Neuronal stem cell (in vitro differentiated cells): Measurements from ENCODE around the gene ABCC2.

ENCODE experiments used
- DNase-seq: peaks from one replicate; pipeline ENCODE4 v3.0.0-alpha.2; 2013; ENCODE audit warnings: low spot score
- H2AFZ ChIP-seq: one replicate; pipeline ENCODE4 v1.6.1; 2013; ENCODE audit warnings: mild to moderate bottlenecking, low read length, inconsistent platforms
- H2AK5ac ChIP-seq: 2 replicates; pipeline ENCODE4 v1.6.1; 2013; ENCODE audit warnings: low read depth, mild to moderate bottlenecking, inconsistent platforms, low read length, moderate library complexity, mixed read lengths
- H2BK120ac ChIP-seq: 2 replicates; pipeline ENCODE4 v1.6.1; 2013; ENCODE audit warnings: low read depth, mild to moderate bottlenecking, inconsistent platforms, low read length, moderate library complexity, mixed read lengths
- H2BK12ac ChIP-seq: one replicate; pipeline ENCODE4 v1.6.1; 2013; ENCODE audit warnings: low read length, inconsistent platforms
- H2BK15ac ChIP-seq: 2 replicates; pipeline ENCODE4 v1.6.1; 2013; ENCODE audit warnings: mild to moderate bottlenecking, low read length, inconsistent platforms, mixed read lengths
- H2BK5ac ChIP-seq: one replicate; pipeline ENCODE4 v1.6.1; 2013; ENCODE audit warnings: inconsistent platforms, mild to moderate bottlenecking, low read length, moderate library complexity
- H3K14ac ChIP-seq: one replicate; pipeline ENCODE4 v1.6.1; 2013; ENCODE audit warnings: low read length, inconsistent platforms
- H3K18ac ChIP-seq: 2 replicates; pipeline ENCODE4 v1.6.1; 2013; ENCODE audit warnings: low read length, inconsistent platforms
- H3K23ac ChIP-seq: 2 replicates; pipeline ENCODE4 v1.6.1; 2013; ENCODE audit warnings: low read depth, mild to moderate bottlenecking, mixed read lengths, low read length, inconsistent platforms; ENCODE audit not compliant: poor library complexity
- H3K27ac ChIP-seq: replicated peaks from 3 replicates; pipeline ENCODE4 v1.5.1; 2013; ENCODE audit warnings: low read length, inconsistent platforms
- H3K27me3 ChIP-seq, 3 experiments: 2 replicates each; pipeline ENCODE4 v1.6.1; 2013; ENCODE audit warnings: low read length in 3 of 3, mild to moderate bottlenecking in 2 of 3, inconsistent platforms in 1 of 3, low read depth in 1 of 3, mixed read lengths in 1 of 3, moderate library complexity in 1 of 3; ENCODE audit not compliant: control insufficient read depth in 3 of 3, insufficient read depth in 3 of 3
- H3K36me3 ChIP-seq, 2 donors: replicated peaks in 1 of 2; 2 replicates each; pipeline ENCODE4 v1.6.1; 2013; ENCODE audit warnings: low read length in 2 of 2; ENCODE audit not compliant: control insufficient read depth in 2 of 2, insufficient read depth in 2 of 2
- H3K4ac ChIP-seq: 2 replicates; pipeline ENCODE4 v1.6.1; 2013; ENCODE audit warnings: inconsistent platforms, mild to moderate bottlenecking, low read length, moderate library complexity
- H3K4me1 ChIP-seq, 2 donors: 1 replicate in 1 of 2; 2 replicates in 1 of 2; pipeline ENCODE4 v1.6.1; 2013; ENCODE audit warnings: low read length in 2 of 2, low read depth in 1 of 2; ENCODE audit not compliant: control insufficient read depth in 2 of 2, insufficient read depth in 1 of 2
- H3K4me2 ChIP-seq: one replicate; pipeline ENCODE4 v1.6.1; 2013; ENCODE audit warnings: mild to moderate bottlenecking, low read length, inconsistent platforms; ENCODE audit not compliant: insufficient read depth, poor library complexity, severe bottlenecking
- H3K4me3 ChIP-seq, 2 donors: 2 replicates each; pipeline ENCODE4 v1.5.1; 2013; ENCODE audit warnings: low read length in 2 of 2, mild to moderate bottlenecking in 2 of 2, inconsistent platforms in 1 of 2, moderate library complexity in 1 of 2
- H3K79me1 ChIP-seq: one replicate; pipeline ENCODE4 v1.6.1; 2013; ENCODE audit warnings: low read depth, mild to moderate bottlenecking, inconsistent platforms, low read length, moderate library complexity
- H3K9ac ChIP-seq: one replicate; pipeline ENCODE4 v1.6.1; 2013; ENCODE audit warnings: mild to moderate bottlenecking, low read depth, low read length, inconsistent platforms; ENCODE audit not compliant: poor library complexity
- H3K9me3 ChIP-seq, 2 donors: replicated peaks in 1 of 2; 2 replicates each; pipeline versions ENCODE3 to v1.6.1; 2013; ENCODE audit warnings: low read length in 2 of 2, mild to moderate bottlenecking in 2 of 2, inconsistent platforms in 1 of 2, low read depth in 1 of 2, mixed read lengths in 1 of 2, moderate library complexity in 1 of 2; ENCODE audit not compliant: control insufficient read depth in 2 of 2, insufficient read depth in 1 of 2
- H4K8ac ChIP-seq: one replicate; pipeline ENCODE4 v1.6.1; 2013; ENCODE audit warnings: low read depth, mild to moderate bottlenecking, inconsistent platforms, low read length, moderate library complexity
- H4K91ac ChIP-seq: one replicate; pipeline ENCODE4 v1.6.1; 2013; ENCODE audit warnings: low read length, low read depth, mild to moderate bottlenecking, inconsistent platforms; ENCODE audit not compliant: poor library complexity
- WGBS, 2 donors: extraction: QIAGEN DNeasy Blood & Tissue Kit; methylation state at CpG; one replicate each; pipeline ENCODE4 v1.1.7; 2013; ENCODE audit warnings: missing lambda C conversion rate in 2 of 2, mixed read lengths in 1 of 2; ENCODE audit not compliant: insufficient read length in 2 of 2, insufficient replicate concordance in 1 of 2; ENCODE audit errors: extremely low coverage in 2 of 2; 5-methylcytosine and 5-hydroxymethylcytosine counted together

ABCC2 gene

GRCh38 chr10:99806091-99806490 lies 23.7 kb downstream of the ABCC2 start:
- H3K4me1 ChIP-seq = peaks cover 0 to 2% of the 10 kb centered on the region in 2 donors
- H3K18ac ChIP-seq = no peak overlapping the region
- H2BK5ac ChIP-seq = no peak overlapping the region
- H2BK12ac ChIP-seq = no peak overlapping the region
- H3K27me3 ChIP-seq = no peaks in the 10 kb centered on the region
- no peak overlapping the region for H2AFZ ChIP-seq
- no CpG with 5 or more reads among the region's 3 CpGs for WGBS, 2 donors
- no peaks in the 10 kb centered on the region for H3K79me1 ChIP-seq
- H3K36me3 ChIP-seq = no peaks in the 10 kb centered on the region
- H2BK15ac ChIP-seq = no peak overlapping the region
- H3K4me3 ChIP-seq = no peak overlapping the region
- H3K4ac ChIP-seq = no peak overlapping the region
- H3K23ac ChIP-seq = no peak overlapping the region
- H3K27ac ChIP-seq = no peak overlapping the region
- H4K91ac ChIP-seq = no peak overlapping the region
- H3K9ac ChIP-seq = no peak overlapping the region
- H2BK120ac ChIP-seq = no peak overlapping the region
- no peak overlapping the region for H4K8ac ChIP-seq
- no peak for DNase-seq
- H3K14ac ChIP-seq = no peak overlapping the region
- no peak overlapping the region for H2AK5ac ChIP-seq
- H3K9me3 ChIP-seq = no peaks in the 10 kb centered on the region
- H3K4me2 ChIP-seq = no peak overlapping the region

GRCh38 chr10:99807786-99808185 lies 25.3 kb downstream of the ABCC2 start:
- H3K23ac ChIP-seq = no peak overlapping the region
- H3K4me1 ChIP-seq = peaks cover 0 to 2% of the 10 kb centered on the region in 2 donors
- no peaks in the 10 kb centered on the region for H3K9me3 ChIP-seq
- no peak for DNase-seq
- no peaks in the 10 kb centered on the region for H3K79me1 ChIP-seq
- no CpG with 5 or more reads among the region's 2 CpGs for WGBS, 2 donors
- H3K4me2 ChIP-seq = no peak overlapping the region
- no peak overlapping the region for H3K27ac ChIP-seq
- H2BK120ac ChIP-seq = no peak overlapping the region
- no peak overlapping the region for H2BK12ac ChIP-seq
- no peak overlapping the region for H2BK5ac ChIP-seq
- no peak overlapping the region for H4K91ac ChIP-seq
- H3K4me3 ChIP-seq = no peak overlapping the region
- H2AK5ac ChIP-seq = no peak overlapping the region
- no peak overlapping the region for H3K14ac ChIP-seq
- H3K27me3 ChIP-seq = no peaks in the 10 kb centered on the region
- H2BK15ac ChIP-seq = no peak overlapping the region
- H2AFZ ChIP-seq = no peak overlapping the region
- H3K36me3 ChIP-seq = no peaks in the 10 kb centered on the region
- H3K18ac ChIP-seq = no peak overlapping the region
- H3K4ac ChIP-seq = no peak overlapping the region
- H3K9ac ChIP-seq = no peak overlapping the region
- no peak overlapping the region for H4K8ac ChIP-seq

- Histone ChIP-seq H2BK12ac (no peak overlapping the region), H2BK5ac (no peak overlapping the region), H3K4me2 (no peak overlapping the region), H3K14ac (no peak overlapping the region), H2AK5ac (no peak overlapping the region), H3K18ac (no peak overlapping the region), H2AFZ (no peak overlapping the region), H3K27me3 (no peaks in the 10 kb centered on the region), H3K4me1 (peaks cover 0 to 2% of the 10 kb centered on the region in 2 donors), H3K79me1 (no peaks in the 10 kb centered on the region), H3K27ac (no peak overlapping the region), H3K9ac (no peak overlapping the region), H3K4me3 (no peak overlapping the region), H3K23ac (no peak overlapping the region), H4K8ac (no peak overlapping the region), H2BK120ac (no peak overlapping the region), H2BK15ac (no peak overlapping the region), H4K91ac (no peak overlapping the region), H3K4ac (no peak overlapping the region), H3K36me3 (no peaks in the 10 kb centered on the region), H3K9me3 (no peaks in the 10 kb centered on the region)
- no peak for DNase-seq
Measured at GRCh38 chr10:99808270-99808669, 25.8 kb downstream of the ABCC2 start.

- WGBS, 2 donors = no CpG with 5 or more reads among the region's 2 CpGs
- Histone ChIP-seq H3K4me1 (peaks cover 0 to 2% of the 10 kb centered on the region in 2 donors), H3K27ac (no peak overlapping the region)
Measured at GRCh38 chr10:99809481-99809880, 27.0 kb downstream of the ABCC2 start.

More at GRCh38 chr10:99809481-99809880, 27.0 kb downstream of the ABCC2 start:
- Histone ChIP-seq H3K4me3 (no peak overlapping the region), H4K91ac (no peak overlapping the region), H4K8ac (no peak overlapping the region), H3K23ac (no peak overlapping the region), H3K9ac (no peak overlapping the region), H3K18ac (no peak overlapping the region), H2BK15ac (no peak overlapping the region), H3K9me3 (no peaks in the 10 kb centered on the region), H3K36me3 (no peaks in the 10 kb centered on the region), H3K4me2 (no peak overlapping the region), H2AK5ac (no peak overlapping the region), H2BK12ac (no peak overlapping the region), H2BK5ac (no peak overlapping the region), H3K27me3 (no peaks in the 10 kb centered on the region), H3K14ac (no peak overlapping the region), H3K79me1 (no peaks in the 10 kb centered on the region), H2BK120ac (no peak overlapping the region), H2AFZ (no peak overlapping the region), H3K4ac (no peak overlapping the region)
- no peak for DNase-seq
